HCT116 (cell line): ENCODE measurements around the gene TRIOBP.

Source experiments
- CEBPB ChIP-seq: IDR thresholded peaks from 2 replicates; pipeline ENCODE4 v1.6.1; 2012; ENCODE audit warnings: low read depth
- POLR2A ChIP-seq: IDR thresholded peaks from 2 replicates; pipeline ENCODE4 v1.7.0; 2011; ENCODE audit warnings: borderline replicate concordance; ENCODE audit not compliant: insufficient read depth, insufficient read length; ENCODE audit errors: extremely low read depth
- TF ChIP-seq, protein P1 (sequence below), 3 experiments: fragments of 200-600 bp in 1 of 3; sonication (generic) in 1 of 3; IDR thresholded peaks in 2 of 3; conservative IDR thresholded peaks in 1 of 3; 2 replicates each; pipeline ENCODE4 v1.5.1; 2012 to 2017; ENCODE audit warnings: low read depth in 2 of 3, low read length in 2 of 3, antibody characterized with exemption in 1 of 3, borderline replicate concordance in 1 of 3, control low read depth in 1 of 3, mild to moderate bottlenecking in 1 of 3, mixed read lengths in 1 of 3, mixed run types in 1 of 3, moderate library complexity in 1 of 3; ENCODE audit not compliant: insufficient read depth in 1 of 3
- TF ChIP-seq, protein P2 (sequence below): IDR thresholded peaks from 2 replicates; pipeline ENCODE4 v1.6.1; 2012; ENCODE audit warnings: low read depth

DNA sequence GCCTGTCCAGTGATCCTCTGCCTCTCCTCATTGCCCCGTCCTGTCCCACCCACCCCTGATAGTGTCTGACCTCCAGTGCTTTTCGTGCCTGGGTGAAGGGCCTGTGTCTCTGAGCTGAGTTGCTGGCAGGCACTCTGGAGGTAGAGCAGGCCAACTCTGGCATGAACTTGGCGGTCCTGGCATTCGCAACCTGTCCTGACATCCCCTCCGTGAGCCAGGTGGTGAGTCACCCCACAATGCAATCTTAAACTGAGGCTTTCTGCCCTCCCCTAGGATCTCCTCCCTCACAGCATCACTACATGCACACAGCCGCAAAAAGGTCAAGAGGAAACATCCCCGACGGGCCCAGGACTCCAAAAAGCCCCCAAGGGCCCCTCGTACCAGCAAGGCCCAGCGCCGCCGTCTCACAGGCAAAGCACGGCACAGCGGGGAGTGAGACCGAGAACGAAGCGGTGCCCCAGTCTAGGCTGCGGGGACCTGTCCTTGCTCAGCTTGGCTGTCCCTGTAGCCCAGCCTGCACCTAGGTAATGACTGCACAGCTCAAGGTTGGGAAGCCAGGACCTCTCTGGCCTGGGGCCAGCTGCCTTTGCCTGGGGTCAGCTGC is 5.8 kb upstream of the TRIOBP start:
- TF ChIP-seq CEBPB (no peak), POLR2A (no peak)
- TF ChIP-seq, protein P1, sequence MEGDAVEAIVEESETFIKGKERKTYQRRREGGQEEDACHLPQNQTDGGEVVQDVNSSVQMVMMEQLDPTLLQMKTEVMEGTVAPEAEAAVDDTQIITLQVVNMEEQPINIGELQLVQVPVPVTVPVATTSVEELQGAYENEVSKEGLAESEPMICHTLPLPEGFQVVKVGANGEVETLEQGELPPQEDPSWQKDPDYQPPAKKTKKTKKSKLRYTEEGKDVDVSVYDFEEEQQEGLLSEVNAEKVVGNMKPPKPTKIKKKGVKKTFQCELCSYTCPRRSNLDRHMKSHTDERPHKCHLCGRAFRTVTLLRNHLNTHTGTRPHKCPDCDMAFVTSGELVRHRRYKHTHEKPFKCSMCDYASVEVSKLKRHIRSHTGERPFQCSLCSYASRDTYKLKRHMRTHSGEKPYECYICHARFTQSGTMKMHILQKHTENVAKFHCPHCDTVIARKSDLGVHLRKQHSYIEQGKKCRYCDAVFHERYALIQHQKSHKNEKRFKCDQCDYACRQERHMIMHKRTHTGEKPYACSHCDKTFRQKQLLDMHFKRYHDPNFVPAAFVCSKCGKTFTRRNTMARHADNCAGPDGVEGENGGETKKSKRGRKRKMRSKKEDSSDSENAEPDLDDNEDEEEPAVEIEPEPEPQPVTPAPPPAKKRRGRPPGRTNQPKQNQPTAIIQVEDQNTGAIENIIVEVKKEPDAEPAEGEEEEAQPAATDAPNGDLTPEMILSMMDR (IDR thresholded peaks at IDR 0.05 in 2 of 3, conservative IDR thresholded peaks at IDR 0.05 in 1 of 3; ENCODE audit: borderline replicate concordance in 1 of 3, insufficient read depth in 1 of 3, low read depth in 2 of 3, low read length in 2 of 3): no peak
- TF ChIP-seq, protein P2, sequence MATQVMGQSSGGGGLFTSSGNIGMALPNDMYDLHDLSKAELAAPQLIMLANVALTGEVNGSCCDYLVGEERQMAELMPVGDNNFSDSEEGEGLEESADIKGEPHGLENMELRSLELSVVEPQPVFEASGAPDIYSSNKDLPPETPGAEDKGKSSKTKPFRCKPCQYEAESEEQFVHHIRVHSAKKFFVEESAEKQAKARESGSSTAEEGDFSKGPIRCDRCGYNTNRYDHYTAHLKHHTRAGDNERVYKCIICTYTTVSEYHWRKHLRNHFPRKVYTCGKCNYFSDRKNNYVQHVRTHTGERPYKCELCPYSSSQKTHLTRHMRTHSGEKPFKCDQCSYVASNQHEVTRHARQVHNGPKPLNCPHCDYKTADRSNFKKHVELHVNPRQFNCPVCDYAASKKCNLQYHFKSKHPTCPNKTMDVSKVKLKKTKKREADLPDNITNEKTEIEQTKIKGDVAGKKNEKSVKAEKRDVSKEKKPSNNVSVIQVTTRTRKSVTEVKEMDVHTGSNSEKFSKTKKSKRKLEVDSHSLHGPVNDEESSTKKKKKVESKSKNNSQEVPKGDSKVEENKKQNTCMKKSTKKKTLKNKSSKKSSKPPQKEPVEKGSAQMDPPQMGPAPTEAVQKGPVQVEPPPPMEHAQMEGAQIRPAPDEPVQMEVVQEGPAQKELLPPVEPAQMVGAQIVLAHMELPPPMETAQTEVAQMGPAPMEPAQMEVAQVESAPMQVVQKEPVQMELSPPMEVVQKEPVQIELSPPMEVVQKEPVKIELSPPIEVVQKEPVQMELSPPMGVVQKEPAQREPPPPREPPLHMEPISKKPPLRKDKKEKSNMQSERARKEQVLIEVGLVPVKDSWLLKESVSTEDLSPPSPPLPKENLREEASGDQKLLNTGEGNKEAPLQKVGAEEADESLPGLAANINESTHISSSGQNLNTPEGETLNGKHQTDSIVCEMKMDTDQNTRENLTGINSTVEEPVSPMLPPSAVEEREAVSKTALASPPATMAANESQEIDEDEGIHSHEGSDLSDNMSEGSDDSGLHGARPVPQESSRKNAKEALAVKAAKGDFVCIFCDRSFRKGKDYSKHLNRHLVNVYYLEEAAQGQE: no peak
